Activated CD8-positive, alpha-beta memory T cell treated with anti-CD3 and anti-CD28 coated beads for 24 hours (primary cell): Measurements from ENCODE around the gene CLDN7.
"Not testable (repeated sequence)": the region's sequence is repeated elsewhere in the genome, so short reads cannot be mapped to it uniquely, and the experiment has no call there.

ENCODE experiments used
- DNase-seq: peaks from one replicate; pipeline ENCODE4 v3.0.0-alpha.2; 2020

Gene CLDN7

DNA sequence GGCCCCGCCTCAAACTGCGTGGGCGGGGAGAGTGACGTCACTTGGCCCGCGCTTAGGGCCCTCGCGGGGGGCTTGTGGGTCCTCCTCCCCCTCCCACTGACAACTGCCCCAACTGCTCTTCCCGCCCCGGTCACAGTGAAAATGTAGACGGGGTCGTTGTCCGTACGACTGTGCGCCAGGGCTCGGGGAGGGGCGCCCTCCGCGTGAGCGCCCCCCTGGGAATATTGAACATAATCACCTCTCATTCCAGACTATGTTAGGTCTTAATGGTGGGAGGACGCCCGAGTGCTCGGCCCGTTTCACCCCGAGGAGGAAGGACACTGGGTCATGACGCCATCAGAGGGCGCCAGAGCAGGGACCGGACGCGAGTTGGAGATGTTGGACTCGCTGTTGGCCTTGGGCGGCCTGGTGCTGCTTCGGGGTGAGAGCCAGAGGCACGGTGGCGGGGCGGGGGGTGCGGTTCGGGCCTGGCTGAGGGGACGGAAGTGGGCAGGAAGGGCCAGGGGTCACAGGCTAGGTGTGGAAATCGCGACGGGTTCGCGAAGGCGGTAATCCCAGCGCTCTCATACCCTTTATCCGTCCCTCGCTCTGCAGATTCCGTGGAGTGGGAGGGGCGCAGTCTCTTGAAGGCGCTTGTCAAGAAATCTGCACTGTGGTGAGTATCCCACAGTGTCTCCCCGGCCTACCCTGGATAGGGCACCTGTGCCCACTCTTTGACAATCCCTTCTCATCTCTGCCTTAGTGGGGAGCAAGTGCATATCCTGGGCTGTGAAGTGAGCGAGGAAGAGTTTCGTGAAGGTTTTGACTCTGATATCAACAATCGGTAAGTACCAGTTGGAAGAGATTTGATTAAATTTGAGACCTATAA is 9.9 kb downstream of the CLDN7 start, which contains the start of gene ELP5:
Gene ELP5, plus strand, starts transcription at position 40 of the 868 bp plus-strand sequence. Its CDS starts 336 bp downstream, at position 376.
- DNase-seq = no peak

DNA sequence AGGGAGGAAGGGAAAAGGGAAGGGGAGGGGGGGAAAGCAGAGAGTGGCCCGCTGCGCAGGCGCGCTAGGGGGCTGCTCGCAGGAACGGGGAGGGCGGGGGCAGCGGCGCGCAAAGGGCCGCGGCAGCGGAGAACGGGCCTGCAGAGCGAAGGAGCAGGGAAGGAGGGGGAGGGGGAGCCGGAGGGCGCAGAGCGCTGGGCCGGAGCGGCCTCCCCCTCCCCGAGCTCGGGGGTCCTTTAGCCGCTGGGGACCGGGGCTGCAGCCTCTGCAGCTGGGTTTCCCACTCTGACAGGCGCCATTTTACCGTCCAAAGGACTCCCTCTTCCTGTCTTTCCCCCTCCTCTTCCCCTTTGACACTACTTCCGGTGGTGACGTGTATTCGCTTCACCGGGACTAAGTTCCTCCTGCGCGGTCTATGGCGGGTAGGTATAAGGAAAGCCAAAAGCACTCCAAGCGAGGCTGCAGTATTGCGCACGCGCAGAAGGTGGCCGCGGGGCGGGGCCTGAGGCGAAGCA is 10.6 kb downstream of the CLDN7 start, which contains the start of gene CTDNEP1:
Gene CTDNEP1, minus strand, starts transcription at position 74 of the 515 bp plus-strand sequence. CDS start 438 bp downstream, outside the sequence.
- DNase-seq = peak; percentile 100

DNA sequence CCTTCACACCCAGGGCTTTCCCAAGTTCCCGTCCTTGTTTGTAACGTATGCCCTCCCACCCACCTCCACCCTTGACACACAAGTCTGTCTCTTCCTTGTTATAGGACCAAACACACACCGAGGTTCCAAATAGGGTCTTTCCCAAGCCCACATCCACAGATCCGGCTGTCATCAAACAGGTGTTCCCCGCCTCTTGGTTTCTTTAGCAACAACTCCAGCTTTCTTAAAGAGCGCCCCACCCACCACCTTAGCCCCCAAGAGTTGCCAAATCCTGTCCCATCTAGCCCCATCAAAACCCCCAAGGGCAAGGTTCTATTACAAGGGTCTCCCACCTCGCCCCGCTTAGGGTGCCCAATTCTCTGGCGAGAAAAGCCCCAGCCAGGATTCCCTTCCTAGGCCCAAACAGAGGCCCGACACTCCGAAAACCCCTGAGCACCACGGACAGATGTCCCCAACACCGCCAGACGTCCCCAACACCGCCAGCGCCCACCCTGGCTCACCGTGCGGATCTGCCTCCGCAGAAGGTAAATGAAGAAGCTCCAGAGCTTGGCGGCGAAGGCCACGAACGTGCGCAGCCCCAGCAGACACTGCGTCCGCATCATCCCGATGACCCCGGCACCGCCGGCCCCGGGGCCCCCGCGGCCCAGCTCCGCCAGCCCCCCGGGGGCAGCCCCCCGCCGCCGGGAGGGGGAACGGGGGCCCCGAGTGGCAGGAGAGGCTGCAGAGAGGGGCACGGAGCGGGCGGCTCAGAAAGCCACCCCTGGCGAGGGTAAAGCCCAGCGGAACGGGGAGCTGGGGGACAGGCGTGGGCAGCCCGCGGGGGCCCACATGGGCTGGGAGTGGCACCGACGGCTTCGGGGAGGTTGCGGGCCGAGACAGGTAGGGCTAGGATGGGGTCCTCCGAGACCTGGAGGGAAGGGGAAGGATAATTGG is 11.3 kb downstream of the CLDN7 start:
- no peak for DNase-seq

DNA sequence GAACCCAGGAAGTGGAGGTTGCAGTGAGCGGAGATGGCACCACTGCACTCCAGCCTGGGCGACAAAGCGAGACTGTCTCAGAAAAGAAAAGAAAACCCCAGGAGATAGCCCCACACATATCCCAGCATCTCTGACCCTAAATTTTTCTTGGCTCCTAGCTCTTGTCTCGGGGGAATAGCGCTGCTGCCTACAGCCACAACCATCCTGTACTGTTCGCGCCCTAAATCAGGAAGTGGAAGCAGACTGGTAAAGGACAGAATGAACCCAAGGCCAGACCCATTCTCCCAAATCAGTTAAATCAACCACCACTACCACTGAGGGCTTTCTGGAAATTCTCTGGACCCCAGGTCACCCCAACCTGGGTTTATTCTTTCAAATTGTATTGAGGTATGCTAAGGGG is 12.4 kb downstream of the CLDN7 start:
- DNase-seq = no peak

DNA sequence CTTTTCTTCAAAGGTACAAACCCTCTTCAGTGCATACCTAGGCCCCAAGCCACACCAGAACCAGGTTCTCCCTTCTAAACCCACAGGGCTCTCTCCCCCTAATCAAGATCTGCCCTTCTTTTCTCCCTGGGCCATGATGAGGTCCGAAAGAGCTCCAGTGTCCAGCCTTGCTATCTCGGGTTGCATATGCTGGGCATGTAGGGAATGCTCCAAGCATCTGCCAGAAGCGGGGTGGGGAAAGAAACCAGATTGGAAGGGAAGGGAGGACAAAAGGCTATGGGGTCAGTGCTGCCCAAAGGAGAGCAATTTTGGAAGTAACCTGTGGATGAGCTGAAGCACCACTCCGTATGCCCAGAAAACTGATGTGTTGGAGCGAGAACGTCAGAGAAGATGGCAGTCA is 13.1 kb downstream of the CLDN7 start:
- DNase-seq = no peak

DNA sequence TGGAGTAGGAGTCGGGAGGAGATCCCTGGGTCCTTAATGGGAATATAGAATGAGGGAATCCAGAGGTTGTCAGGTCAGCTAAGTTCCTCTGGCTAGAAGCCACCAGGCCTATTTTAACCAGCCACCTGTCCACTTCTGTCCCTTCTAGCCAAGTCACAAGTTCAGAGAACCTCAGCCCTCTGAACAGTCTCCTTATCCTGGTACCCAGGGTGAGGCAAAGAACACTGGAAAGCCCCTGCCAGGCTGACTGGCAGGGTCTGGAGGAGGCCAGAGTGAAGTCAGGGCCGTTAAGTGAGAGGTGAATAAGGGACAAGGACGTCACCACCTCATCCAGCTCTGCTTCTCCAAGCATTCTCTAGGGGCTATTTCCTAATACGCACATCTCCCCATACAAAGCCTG is 13.5 kb downstream of the CLDN7 start:
- DNase-seq = no peak

DNA sequence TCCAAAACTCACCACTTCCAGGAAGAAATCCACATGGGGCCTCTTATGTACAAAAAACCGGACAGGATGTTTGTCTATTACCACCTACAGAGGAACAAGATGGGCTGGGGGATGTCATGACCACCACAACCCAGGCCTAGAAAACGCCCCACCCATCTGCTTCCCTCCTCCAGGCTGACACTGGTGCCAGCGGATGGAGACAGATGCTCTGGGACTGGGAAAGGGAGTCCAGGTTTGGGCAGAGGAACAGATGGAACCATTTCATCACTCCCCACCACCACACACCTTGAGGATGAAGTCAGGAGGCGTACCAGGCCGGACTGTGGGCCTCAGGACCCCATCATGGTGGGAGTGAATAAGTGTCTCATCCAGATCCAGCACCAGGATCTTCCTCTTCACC is 15.5 kb downstream of the CLDN7 start:
- DNase-seq = no peak

DNA sequence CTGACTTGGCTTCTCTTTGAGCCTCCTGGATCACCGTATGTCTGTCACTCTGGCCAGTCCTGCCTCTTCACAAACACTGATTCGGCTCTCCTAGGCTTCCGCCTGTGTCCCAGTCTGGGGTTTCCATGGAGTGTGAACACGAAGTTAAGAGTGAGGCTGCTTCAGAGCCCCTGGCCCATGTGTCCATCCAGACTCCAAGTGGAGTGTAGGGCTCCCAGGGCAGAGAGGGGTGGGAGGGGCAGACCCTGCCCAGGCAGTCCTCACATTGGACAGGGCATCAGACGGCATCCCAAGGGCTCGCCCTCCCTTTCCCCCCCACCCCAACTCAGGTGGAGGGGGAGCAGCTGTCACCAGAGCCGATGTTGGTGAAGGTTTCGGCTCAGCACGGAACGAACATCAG is 18.4 kb downstream of the CLDN7 start:
- not testable (repeated sequence) for DNase-seq

DNA sequence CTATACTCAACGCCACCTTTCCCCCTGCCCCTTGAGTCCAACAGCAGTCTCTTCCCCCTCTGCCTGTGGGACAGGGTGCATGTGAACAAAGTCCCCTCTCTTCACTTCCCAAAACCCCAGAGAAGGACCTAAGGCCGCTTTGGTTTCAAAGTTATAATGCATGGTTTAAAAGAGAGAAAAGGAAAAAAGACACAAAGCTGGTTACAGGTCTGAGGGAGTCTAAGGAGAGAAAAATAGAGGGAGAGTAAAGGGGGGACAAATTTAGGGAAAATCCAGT is 18.9 kb downstream of the CLDN7 start:
- no peak for DNase-seq

DNA sequence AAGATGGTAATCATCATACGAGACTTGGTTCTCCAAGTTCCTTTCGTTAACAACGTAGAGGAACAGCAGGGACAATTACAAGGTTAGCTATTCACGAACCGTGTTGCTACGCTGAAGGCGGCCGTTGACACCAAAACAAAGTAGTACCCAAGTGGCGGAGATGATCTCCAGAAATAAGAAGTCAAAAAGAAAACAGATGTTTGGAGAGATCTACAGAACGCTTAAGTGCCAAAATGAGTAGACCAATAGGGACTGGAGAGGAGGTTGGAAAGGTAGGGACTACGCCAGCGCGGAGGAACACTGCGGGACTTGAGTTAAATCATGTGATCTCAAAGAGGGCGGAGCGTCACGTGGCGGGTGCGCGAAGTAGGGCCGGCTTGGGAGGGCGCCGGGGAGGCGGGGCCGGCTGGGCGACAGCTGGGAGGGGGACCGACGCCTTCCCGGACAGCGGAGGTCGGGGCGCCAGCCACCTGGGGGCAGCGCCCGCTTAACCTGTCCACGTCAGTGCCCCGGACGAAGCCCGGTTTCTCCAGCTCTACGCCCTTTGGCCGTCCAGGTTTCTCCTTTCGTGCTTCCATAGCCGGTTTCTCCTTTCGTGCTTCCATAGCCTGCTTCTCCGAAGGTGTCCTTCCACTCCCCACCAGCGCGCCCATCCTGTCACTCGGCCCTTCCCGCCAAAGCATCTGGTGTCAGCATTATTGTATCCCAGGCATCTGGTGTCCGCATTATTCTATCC is 19.4 kb downstream of the CLDN7 start:
- DNase-seq = peak; percentile 96

DNA sequence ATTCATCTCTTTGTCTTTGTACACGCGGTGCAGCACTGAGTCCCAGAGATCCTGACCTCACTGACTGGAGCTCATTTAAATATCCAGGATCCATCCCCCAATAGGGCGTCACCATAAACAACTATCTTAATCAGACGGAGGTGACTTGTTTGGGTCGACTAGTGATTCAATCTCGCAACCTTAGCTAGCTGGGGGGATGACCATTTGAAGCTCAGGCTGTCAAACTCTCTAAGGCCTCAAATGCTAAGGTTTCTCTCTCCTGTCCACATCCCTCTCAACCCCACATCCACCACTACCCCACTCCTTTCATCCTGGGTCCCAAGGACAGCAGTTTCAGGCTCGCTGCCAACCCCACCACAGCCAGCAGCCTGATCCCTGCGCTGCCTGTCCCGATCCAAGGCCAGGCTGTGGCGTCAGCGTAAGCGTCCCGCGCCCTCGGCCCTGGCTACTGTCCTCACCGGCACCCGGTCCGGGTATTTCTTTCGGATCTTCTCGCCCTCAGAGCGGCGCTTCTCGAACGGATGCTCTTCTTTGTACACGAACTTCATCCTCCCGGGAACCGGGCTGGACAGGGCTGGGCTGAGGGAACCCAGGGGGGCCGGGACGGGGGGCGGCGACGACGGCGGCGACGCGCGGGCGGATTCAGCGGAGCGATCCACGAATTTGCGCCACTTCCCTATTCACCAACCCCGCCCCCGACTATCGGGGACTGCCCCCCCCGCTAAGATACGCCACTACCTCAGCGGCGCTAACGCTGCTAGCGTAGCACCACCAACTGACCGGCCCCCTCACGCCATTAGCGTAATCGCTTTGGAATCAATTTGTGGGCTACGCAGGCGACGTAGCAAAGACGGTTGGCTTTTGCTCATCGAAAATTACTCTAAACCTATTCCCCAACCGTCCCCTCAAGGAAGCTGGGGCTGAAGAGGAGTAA is 20.2 kb downstream of the CLDN7 start, which contains the start of gene GABARAP:
Gene GABARAP, minus strand, starts transcription at position 667 of the 934 bp plus-strand sequence. Its CDS starts 119 bp downstream, at position 548.
- DNase-seq = peak; percentile 99

DNA sequence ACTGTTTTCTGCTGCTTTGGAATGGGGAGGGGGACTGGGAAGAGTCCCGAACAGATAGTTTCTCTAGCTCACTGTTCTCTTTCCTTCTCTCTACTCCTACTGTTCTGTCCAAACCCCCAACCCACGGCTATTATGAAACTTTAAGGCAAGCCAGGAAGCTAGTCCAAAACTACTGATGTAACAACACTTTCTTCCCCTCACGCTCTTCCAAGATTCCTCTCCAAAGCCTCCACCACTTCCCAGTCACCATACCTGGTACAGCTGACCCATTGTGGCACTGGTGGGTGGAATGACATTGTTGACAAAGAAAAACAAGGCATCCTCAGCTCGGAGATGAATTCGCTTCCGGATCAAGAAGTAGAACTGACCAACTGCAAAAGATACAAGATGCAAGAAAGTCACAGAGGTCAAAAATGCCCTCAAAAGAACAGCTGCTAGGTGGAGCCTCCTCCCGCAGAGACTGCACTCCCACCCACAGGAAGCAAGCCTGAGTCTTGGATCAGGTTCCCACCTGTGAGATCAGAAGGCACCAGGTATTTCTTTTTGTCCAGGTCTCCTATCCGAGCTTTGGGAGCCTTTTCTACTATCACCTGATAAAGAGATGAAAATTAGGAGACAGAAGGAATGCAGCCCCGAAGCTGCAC is 21.1 kb downstream of the CLDN7 start:
- no peak for DNase-seq

DNA sequence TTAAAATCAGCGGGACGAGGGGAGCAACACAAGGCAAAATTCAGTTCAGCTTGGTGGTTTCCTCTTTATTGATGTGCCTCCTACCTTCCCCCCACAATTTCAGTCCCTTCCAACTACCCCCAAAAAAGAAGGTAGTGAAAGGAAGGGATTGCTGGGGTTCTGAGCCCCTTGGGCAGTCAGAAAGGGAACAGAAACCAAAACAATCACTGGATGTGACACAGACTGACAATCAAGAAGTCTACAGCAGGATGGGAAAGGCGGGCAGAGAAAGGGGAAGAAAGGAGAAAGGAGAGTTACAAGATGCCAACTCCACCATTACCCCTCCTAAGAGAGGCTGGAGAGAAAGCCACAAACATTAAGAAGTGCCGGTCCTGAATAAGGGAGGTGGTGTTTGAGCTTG is 21.9 kb downstream of the CLDN7 start:
- DNase-seq = no peak

DNA sequence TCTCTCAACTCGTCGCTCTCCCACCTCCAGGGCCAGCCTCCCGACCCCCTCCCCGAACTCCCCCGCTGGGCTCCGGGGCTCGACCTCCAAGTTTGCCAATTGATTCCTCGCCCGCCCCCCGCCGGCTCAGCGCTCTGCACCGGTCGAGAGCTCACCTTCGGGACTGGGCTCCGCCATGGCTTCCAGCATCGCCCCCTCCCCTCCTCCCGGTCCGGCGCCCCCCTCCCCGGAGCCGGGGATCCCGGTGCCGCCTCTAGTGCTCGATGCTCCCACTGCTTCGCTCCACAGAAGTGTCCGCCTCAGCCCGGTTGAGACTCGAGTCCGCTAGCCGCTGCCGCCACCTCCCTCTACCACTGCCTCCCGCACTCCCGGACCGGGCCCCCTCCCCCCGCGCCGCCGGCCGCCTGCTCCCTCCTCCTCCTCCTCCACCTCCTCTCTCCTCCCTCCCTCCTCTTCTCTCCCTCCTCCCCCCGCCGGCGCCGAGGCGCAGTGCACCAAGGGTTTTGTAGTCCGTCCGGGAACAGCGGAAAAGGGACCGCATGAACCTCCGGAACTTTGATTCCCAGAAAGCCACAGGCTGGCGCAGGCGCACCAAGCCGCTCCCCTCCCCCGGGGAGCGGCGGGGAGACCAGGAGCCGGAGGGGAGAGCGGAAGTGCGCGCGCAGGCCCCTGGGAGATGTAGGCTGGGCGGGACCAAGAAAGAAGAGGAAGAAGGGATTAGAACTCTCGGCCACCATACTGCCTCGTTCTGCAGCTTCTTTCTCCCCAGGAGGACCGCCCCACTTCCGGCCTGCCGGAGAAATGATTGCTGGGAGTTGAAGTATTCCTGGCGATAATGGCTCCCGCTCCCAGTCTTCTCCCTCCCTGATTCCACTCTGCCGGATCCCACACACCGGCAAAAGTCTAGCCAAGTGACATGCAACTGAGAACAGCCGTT is 22.9 kb downstream of the CLDN7 start, which contains the start of gene PHF23:
Gene PHF23, minus strand, starts transcription at position 367 of the 937 bp plus-strand sequence. Its CDS starts 178 bp downstream, at position 189.
- peak; percentile 97 for DNase-seq

DNA sequence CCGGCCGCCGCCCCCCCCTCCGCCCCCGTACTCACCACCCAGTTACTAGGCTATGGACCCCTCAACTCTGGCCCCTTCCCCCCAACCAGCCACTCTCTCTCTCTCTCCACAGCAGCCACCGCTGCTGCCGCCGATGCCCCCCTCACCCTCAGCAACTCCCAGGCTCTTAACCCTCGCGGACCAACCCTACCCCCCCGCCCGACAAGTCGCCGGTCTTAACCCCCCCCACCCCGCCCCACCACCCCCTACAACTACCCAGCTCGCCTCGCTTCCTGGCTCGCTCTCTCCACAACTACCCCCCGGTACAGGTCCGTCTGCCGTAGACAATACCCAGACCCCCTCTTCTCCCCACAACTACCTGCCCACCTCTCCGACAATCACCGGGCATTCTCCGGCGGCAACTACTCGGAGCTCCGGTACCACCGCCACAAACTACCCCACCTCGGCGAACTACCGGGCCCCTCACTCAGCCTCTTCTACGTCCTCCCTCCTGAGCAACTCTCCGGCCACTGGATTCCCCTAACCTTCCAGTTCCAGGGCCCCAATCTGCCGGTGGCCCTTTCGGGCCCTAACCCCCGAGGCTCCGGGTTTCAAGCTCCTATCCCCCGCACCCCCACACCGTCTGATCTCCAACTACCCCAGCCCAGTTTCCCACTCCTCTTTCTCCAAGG is 23.7 kb downstream of the CLDN7 start:
- peak; percentile 78 for DNase-seq

DNA sequence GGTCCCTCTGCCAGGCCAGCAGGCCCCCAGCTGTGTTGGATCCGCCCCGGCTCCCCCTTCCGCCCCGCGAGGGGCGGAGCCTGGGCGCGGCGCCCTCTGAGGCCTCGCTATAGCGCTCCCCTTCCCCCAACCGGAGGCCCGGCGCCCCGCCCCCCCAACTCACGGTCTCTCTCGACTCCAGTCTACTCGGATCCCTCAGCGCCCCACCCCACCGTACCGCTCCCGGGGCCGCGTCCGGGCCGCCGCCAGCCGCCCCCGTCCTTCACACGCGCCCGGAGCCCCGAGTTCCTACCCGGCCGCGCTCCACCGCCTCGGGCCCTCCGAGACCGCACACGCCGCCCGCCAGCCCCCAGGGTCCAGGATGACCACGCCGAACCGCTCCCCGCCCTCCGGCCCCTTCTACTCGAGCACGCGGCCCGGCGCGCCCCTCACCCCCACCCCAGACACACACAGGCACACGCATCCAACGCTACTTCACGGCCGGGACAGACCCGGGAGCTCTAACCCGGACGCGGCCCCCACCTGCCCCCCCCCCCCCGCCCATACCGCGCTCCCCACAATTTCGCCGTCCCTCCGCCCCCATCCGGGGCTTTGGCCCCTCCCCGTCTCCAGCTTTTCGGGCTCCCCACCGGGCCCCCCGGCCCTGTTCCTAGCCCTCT is 24.4 kb downstream of the CLDN7 start:
- peak; percentile 92 for DNase-seq

DNA sequence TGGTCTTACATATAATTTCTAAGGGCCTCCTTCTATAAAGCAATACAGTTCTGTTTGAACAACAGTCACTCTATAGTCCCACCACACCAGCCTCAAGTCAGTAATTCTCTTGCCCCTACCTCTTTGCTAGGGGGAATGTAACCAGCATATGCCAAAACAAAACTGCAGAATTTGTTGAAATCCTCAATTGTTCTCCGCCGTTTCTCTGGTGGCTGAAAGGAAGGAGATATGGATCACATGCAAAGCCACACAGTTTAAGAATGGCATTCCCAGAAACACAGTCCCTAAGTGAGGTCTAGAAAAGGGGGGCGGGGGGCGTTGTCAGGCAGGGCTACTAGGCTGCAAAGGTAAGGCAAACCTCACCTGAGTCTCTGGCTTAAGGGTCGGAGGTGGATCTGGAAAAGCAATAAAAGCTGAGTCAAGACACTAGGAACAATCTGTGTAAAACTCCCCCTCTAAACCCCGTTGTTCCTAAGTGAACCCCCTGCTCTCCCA is 25.0 kb downstream of the CLDN7 start:
- no peak for DNase-seq

DNA sequence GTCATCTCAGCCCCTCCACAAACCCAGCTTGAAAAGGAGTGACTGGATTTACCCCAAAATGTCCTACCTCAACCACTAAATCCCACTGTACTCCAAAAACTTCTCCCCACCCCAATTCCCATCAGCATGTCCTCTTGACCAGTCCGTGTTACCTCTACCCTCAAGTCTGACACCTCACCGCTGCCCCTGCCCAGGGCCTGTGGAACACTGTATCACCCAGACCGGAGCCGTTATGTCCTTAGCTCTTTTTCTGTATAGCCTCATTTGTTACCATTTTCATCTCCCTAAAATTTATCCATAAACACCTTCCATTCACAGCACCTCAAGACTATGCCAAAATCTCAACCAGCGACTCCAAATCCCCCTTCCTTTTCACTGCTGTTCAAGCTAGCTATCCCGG is 25.5 kb downstream of the CLDN7 start:
- no peak for DNase-seq
